Measurements from ENCODE around the gene SHH.

SHH gene

DNA sequence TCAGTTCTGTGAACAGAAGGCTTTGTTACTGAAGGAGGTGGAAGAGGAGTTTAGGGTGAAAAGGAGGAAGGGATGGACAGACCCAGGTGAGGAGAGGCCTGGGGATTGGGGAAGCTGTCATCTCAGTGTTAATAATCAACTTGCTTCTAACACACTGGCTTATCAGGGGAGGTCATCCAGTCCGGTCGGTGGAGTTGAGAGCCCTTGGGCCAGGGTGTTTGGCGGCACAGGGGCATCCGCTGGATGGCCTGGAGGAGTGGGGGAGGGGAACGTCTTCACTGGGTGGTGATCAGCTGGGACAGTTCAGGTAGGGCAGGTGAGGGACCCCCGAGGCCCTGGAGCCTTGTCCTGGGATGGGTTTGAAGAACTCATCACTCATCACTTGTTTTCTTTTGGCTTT, 33.9 kb downstream of the SHH start:
- H3K4me3 ChIP-seq (ENCODE audit: control insufficient read depth, low read depth, low read length), result no peak overlapping the region
- TF ChIP-seq, protein P1, sequence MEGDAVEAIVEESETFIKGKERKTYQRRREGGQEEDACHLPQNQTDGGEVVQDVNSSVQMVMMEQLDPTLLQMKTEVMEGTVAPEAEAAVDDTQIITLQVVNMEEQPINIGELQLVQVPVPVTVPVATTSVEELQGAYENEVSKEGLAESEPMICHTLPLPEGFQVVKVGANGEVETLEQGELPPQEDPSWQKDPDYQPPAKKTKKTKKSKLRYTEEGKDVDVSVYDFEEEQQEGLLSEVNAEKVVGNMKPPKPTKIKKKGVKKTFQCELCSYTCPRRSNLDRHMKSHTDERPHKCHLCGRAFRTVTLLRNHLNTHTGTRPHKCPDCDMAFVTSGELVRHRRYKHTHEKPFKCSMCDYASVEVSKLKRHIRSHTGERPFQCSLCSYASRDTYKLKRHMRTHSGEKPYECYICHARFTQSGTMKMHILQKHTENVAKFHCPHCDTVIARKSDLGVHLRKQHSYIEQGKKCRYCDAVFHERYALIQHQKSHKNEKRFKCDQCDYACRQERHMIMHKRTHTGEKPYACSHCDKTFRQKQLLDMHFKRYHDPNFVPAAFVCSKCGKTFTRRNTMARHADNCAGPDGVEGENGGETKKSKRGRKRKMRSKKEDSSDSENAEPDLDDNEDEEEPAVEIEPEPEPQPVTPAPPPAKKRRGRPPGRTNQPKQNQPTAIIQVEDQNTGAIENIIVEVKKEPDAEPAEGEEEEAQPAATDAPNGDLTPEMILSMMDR (IDR thresholded peaks at IDR 0.05; ENCODE audit: control insufficient read depth, insufficient read depth, low read depth, low read length, missing control alignments), result no peak
- DNase-seq (ENCODE audit: low read depth), result no peak

DNA sequence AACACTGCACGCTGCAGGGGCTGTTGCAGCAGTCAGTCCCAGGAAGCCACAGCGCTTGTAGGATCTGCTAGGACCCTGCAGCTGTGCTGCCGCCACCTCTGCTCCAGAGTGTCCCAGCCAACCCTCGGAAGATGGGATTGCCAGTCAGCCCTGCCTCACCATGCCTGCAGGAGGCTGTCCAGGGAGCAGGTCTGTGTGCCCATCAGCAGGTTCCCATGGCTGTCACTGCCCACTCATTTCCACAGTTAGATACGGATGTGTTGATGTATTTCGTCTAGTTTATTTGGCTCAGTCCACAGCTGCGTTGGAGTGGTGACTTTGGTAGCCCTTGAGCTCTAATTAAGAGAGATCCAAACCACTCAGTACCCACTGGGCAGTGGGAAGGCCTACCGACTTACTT, 35.7 kb downstream of the SHH start:
- H3K4me3 ChIP-seq (ENCODE audit: control insufficient read depth, low read depth, low read length), result no peak overlapping the region
- no peak for DNase-seq (ENCODE audit: low read depth)
- TF ChIP-seq, protein P1 (IDR thresholded peaks at IDR 0.05; ENCODE audit: control insufficient read depth, insufficient read depth, low read depth, low read length, missing control alignments), result no peak

GRCh38 chr7:155775691-155776090, 36.6 kb downstream of the SHH start:
- TF ChIP-seq, protein P1 (IDR thresholded peaks at IDR 0.05; ENCODE audit: control insufficient read depth, insufficient read depth, low read depth, low read length, missing control alignments), result no peak
- DNase-seq (ENCODE audit: low read depth), result no peak
- H3K4me3 ChIP-seq (ENCODE audit: control insufficient read depth, low read depth, low read length), result no peak overlapping the region

GRCh38 chr7:155774947-155775346, 37.3 kb downstream of the SHH start:
- TF ChIP-seq, protein P1 (IDR thresholded peaks at IDR 0.05; ENCODE audit: control insufficient read depth, insufficient read depth, low read depth, low read length, missing control alignments), result no peak
- no peak for DNase-seq (ENCODE audit: low read depth)
- H3K4me3 ChIP-seq (ENCODE audit: control insufficient read depth, low read depth, low read length), result no peak overlapping the region

DNA sequence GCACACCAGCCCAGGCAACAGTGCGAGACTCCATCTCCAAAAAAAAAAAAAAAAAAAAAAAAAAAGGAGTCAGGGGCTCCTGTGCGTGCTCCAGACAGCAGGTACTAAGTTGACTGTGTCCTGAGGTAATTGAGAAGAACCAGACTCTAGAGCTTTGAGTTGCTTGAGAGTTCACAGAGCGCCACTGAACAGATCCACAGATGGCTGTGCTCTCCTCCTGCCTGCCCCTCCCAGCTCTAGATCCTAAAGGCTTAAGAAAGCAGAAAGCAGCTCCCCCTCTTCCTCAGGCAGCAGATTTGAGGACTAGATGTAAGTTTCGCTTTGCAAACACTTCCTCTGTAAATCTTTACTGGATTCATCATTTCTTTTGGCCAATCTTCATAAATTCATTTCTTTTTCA, 38.7 kb downstream of the SHH start:
- DNase-seq (ENCODE audit: low read depth), result no peak
- H3K4me3 ChIP-seq (ENCODE audit: control insufficient read depth, low read depth, low read length), result no peak overlapping the region

DNA sequence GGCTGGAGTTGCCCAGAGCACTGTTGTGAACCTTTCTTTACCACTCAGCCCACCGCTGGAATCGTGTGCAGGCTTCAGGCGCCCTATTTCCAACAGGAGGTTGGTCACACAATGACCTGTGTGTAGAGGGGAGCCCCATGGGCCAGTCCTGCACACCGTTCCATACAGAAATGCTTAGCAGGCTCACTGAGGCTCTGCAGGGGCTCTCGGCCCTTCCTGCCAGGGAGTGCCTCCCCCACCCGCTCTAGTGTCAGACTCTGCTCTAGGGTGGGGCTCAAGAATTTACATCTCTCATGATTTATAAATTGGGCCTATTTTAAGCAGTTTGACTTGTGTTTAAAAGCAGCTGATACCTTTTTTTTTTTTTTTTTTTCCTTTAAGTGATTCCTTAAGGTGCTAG, 42.0 kb downstream of the SHH start:
- no peak for DNase-seq (ENCODE audit: low read depth)
- TF ChIP-seq, protein P1 (IDR thresholded peaks at IDR 0.05; ENCODE audit: control insufficient read depth, insufficient read depth, low read depth, low read length, missing control alignments), result no peak
- no peak overlapping the region for H3K4me3 ChIP-seq (ENCODE audit: control insufficient read depth, low read depth, low read length)

More for the DNA sequence above, 38.7 kb downstream of the SHH start:
- TF ChIP-seq, protein P1 (IDR thresholded peaks at IDR 0.05; ENCODE audit: control insufficient read depth, insufficient read depth, low read depth, low read length, missing control alignments), result no peak

- DNase-seq (ENCODE audit: low read depth), result peak; percentile 84
- TF ChIP-seq, protein P1 (IDR thresholded peaks at IDR 0.05; ENCODE audit: control insufficient read depth, insufficient read depth, low read depth, low read length, missing control alignments), result no peak
These were observed 42.6 kb downstream of the SHH start for GRCh38 chr7:155769701-155770100.

More at GRCh38 chr7:155769701-155770100, 42.6 kb downstream of the SHH start:
- no peak overlapping the region for H3K4me3 ChIP-seq (ENCODE audit: control insufficient read depth, low read depth, low read length)

Measured in AG09309 (cell line).